NCI-H2196 treated with DMSO at 0.1 percent for 48 hours (cell line): ENCODE results near the gene PHF5A.
"Not testable (repeated sequence)": the region's sequence is repeated elsewhere in the genome, so short reads cannot be mapped to it uniquely, and the experiment has no call there.

ENCODE experiments used
- DNase-seq: peaks from one replicate; lab custom pipeline; 2025; ENCODE audit not compliant: unreplicated experiment; lab: John Stamatoyannopoulos, UW

PHF5A gene

GRCh38 chr22:41447435-41448188 lies 20.9 kb downstream of the PHF5A start:
- DNase-seq = peak; percentile 35

GRCh38 chr22:41446639-41447434 lies 21.7 kb downstream of the PHF5A start, which contains the start of gene TOB2:
TSS of gene TOB2 (minus strand) at chr22:41446801. CDS start at chr22:41437345, 9,456 bp downstream.
- DNase-seq = peak; percentile 90

- no peak for DNase-seq
Measured at GRCh38 chr22:41446057-41446501, 22.4 kb downstream of the PHF5A start.

DNA sequence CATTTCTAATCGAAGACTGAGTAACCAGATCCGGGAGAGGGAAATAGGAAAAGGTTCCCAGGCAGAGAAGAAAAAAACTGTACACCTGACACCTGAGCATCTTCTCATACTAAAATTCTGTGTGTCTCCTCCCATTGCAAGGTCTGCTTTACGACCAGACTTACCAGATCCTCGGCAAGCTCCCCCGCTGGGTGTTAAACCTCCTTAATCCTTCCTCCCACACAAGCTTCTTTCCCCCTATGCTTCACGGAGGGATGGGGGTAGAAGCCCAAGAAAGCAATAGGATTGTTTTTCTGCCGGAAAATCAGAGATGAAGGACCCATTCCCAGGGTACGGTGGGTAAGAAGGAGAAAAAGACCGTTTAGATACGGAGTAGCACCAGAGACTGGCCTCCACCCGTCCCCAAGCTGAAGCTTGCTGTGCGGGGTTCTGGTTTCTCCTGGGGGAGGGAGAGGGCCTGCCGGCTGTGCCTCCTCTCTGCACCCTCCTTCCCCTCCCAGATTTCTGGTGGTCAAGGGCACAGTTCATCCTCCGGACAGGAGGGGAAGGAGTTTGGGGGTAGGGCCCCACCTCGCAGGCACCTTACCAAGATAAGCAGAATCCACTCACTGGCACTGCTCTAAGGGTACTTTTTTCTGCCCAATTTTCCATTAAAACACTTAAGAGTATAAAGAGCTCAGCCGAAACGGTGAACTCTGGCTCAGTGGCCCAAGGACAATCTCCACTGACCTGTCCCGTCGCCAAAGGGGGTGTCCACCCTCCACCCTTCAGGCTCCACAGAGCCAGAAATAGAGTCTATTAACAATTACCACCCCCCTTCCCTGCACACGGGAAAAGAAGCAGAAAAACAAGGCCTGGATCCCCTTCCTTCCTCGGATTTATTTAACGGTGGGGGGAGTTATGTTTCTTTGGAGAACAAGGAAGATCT lies 23.1 kb downstream of the PHF5A start:
- DNase-seq = peak; percentile 37

DNA sequence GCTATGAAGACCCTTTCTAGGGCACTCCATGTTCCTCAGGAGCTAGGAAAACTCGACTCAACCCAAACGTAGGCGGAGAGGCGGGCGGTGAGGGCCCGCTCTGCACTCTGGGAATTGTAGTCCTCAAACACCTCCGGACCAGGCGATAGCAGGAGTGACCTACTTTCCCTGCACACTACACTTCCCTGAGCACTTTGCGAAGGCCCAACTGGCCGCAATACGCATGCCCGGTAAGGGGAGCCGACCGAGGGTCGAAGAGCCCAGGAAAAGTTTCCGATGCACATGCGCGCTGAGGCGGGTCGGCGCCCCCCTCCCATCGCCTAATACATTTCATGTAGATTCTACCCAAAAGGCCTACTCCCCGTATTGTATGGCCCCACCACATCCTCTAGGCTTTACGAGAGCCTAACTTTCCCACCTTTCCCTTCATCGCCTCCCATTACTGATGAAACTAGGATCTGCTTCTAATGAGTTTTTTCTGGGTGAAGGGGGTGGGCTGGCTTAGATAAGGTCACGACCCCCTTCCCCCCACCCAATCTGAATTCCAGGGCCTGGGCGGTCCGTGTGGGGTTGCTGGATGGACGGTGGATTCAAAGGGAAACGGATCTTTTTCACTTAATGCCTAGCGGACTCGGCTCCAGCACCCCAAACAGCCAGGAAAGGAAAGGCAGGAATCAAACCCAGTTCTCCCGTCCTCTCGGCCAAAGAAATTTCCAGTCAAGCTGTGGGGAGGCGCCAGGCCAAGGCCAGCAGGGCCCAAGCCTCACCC lies 23.9 kb downstream of the PHF5A start:
- DNase-seq = peak; percentile 95

DNA sequence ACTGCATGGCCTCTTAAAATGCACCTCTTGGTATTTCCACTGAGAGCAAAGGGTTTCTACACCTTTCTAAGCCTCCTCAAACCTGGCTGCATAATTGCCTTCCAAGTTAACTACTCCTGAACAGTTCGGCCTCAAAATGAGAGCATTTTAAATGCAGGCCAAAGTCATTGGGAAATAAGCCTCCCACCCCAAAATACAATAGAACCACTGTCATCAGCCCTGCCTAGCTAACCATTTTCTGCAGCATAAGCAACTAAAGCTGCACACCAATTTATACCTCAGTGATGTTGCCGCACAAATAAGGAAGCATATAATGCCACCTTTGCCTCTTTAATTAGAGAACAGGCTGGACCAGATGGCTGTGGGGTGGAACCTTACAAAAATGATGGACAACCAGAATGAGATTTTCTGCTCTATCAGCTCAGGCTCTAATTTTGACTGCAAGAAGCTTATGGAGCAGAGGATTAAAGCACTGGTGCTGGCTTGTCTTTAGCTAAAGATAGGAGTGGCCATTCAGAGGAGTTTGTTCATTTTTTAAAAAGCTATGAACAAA lies 26.2 kb downstream of the PHF5A start:
- DNase-seq = no peak

DNA sequence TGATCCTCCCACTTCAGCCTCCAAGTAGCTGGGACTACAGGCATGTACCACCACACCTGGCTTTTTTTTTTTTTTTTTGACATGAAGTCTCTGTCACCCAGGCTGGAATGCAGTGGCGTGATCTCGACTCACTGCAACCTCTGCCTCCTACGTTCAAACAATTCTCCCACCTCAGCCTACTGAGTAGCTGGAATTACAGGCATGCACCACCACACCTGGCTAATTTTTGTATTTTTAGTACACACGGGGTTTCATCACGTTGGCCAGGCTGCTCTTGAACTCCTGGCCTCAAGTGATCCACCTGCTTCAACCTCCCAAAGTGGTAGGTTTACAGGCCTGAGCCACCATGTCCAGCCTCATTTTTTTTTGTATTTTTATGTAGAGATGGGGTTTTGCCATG lies 28.0 kb downstream of the PHF5A start:
- not testable (repeated sequence) for DNase-seq

GRCh38 chr22:41437198-41437597 lies 31.3 kb downstream of the PHF5A start:
- no peak for DNase-seq

- DNase-seq = no peak
Measured at GRCh38 chr22:41436322-41437113, 32.0 kb downstream of the PHF5A start.

DNA sequence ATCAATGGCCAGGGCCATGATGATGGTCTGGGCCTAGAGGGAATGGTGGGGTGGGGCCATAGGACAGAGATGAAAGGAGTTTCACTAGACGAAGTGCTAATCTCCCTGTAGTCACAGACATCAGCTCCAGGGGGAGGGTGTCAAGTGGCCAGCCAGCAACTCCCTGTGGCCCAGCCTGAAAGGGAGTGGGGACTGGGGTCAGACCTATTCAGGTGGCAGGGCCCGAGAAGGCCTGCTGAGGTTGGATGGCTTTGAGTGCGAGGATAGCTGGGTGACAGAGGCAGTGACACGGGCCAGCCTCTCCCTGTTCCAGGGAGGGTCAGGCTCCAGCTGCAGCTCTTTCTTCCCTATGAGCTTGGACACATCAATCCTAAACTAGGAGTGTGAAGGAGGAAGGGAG lies 32.9 kb downstream of the PHF5A start:
- DNase-seq = no peak

DNA sequence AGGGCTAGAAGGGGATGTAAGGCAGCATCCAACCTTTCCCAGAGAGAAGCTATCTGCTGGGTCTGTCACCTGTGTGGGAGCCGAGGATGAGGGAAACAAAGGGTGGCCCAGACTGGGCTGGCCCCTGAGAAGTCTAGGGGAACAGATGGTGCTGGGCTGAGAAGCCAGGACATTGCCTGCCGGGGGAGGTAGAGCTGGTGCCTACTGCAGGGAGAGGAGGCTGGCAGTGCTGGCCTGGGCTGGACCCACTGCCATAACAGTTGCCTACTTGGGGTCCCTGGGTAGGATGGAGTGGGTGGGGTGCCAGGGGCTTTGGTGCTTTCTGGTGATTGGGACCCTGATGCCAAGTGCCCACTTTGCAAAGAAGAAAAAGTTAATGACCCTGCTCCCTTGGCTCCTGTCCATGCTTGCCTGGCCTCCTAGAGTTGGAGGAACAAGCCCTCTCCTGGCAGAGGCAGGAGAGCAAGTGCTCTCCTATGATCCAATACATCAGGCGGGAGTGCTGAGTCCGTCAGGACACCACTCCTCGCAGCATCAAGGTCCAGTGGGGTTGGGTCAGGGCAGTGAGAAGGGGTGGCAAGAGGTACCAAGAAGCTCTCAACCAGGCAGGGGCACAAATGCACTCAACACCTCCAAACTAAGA lies 34.0 kb downstream of the PHF5A start:
- not testable (repeated sequence) for DNase-seq

DNA sequence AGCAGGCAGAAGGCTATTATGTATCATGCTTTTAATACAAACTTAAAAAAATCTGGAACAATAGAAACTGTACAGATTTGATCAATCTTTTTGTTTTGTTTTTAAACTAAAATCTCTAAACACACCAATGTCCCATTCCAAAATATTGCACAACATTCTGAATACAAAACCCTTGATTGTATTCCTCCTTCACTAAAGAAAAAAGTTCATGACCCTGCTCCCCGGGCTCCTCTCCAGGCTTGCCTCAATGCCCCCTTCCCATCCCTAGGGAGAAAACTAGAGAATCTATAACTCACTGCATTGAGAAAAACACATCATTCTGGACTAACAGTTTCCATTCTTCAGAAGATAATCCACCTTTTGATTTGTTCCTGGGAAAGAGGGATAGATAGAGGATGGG lies 35.0 kb downstream of the PHF5A start:
- DNase-seq = not testable (repeated sequence)

DNA sequence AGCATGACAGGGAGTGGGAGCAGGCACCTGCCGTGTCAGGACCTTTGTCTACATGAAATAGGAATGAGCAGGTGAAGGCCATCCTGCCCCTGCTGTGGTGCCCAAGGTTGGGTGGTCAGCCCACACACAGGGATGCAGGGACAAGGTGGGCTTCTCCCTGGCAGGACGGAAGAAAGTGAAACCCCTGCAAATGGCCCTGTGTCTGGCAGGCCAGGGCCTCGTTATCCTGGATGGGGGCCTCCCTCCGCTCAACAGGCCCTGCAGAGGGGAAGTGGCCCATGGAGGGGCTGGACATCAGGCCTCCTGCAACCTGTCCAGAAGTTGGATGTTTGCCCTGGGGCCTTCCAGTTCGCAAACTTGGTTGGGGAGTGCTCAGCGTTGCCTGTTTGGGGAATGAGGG lies 36.8 kb downstream of the PHF5A start:
- no peak for DNase-seq

DNA sequence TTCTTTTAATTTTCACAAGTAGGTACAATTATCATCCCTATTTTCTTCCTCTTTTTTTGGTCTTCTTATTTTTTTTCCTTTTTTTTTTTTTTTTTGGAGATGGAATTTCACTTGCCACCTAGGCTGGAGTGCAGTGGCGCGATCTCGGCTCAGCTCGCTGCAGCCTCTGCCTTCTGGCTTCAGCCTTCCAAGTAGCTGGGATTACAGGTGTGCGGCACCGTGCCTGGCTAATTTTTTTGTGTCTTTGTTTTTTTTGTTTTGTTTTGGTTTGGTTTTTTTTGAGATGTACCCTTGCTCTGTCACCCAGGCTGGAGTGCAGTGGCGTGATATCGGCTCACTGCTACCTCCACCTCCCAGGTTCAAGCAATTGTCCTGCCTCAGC lies 38.5 kb downstream of the PHF5A start:
- no peak for DNase-seq

GRCh38 chr22:41429232-41429950 lies 39.1 kb downstream of the PHF5A start:
- no peak for DNase-seq

DNA sequence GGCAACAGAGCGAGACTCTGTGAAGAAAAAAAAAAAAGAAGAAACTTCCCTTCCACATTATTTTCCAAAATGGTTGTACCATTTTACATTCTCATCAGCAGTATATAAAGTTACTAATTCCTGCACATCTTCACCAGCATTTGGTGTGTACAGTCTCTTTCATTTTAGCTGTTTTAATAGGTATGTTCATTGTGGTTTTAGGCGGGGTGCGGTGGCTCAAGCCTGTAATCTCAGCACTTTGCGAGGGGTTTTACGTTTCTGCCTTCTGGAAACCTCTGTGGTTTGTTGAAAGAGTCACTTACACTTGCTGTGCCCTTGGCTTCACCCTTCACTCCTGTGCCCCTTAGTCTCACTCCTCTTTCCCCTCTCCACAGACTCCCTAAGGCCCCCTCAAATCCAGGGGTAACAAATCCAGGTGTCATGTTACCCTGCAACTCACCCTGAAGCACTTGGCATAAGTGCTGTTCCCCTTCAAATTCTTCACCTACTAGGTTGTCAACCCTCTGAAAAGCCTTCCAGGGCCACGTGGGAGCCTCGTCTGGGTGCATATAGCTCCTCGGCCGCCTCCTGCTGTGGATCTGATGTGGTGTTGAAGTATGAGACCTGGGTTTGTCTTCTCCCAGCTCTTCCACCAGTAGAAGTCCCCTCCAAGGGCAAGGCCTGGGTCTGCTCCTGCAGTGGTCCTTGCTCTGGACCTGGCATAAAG lies 42.7 kb downstream of the PHF5A start:
- no peak for DNase-seq

- no peak for DNase-seq
Measured at GRCh38 chr22:41418717-41419116, 49.8 kb downstream of the PHF5A start.
